Caco-2 (cell line): ENCODE data around the gene ARHGEF40. TPM values are rescaled to one million over a fixed set of nuclear protein-coding genes. Genes with fewer than 3 reads are reported as not detected.

Experiments used
- BruUV-seq: library from RNA; stranded (reverse); fragments of 400-500 nt; replicated peaks from 2 replicates; lab custom pipeline; 2021; lab: Mats Ljungman, UMichigan
- CTCF ChIA-PET: fragments of 300-600 bp; sonication (Branson Sonifier 250); formaldehyde crosslinking; loops from one replicate; lab custom pipeline; 2022; ENCODE audit warnings: antibody characterized with exemption; lab: Charles Lee
- POLR2A ChIA-PET: fragments of 300-600 bp; sonication (Branson Sonifier 250); formaldehyde crosslinking; loops from one replicate; lab custom pipeline; 2022; ENCODE audit warnings: antibody characterized with exemption; lab: Charles Lee
- DNase-seq, 2 experiments: peaks; one replicate each; pipeline versions ENCODE4 v3.0.0 to v3.0.0-alpha.2; 2020 to 2022
- H3K27me3 ChIP-seq: replicated peaks from 2 replicates; pipeline ENCODE4 v1.6.0; 2011; ENCODE audit warnings: low read length; ENCODE audit not compliant: control insufficient read depth, insufficient read depth
- H3K36me3 ChIP-seq: 2 replicates; pipeline ENCODE4 v1.5.1; 2011; ENCODE audit warnings: low read length; ENCODE audit not compliant: control insufficient read depth, insufficient read depth
- H3K4me1 ChIP-seq: fragments of 250-450 bp; sonication (Bioruptor Pico); 2 replicates; pipeline ENCODE4 v1.5.1; 2020; ENCODE audit warnings: mild to moderate bottlenecking
- H3K4me3 ChIP-seq: 2 replicates; pipeline ENCODE4 v1.5.1; 2011; ENCODE audit warnings: low read depth, mild to moderate bottlenecking, control low read depth, low read length
- H3K9me3 ChIP-seq: fragments of 250-450 bp; sonication (Bioruptor Pico); 2 replicates; pipeline ENCODE4 v1.5.1; 2020; ENCODE audit warnings: mild to moderate bottlenecking, moderate library complexity
- H3K27ac Mint-ChIP-seq: one replicate; pipeline ENCODE4 v1.8.0; 2022; ENCODE audit warnings: mixed read lengths; ENCODE audit not compliant: unreplicated experiment
- H3K27me3 Mint-ChIP-seq: one replicate; pipeline ENCODE4 v1.8.0; 2022; ENCODE audit warnings: mixed read lengths; ENCODE audit not compliant: insufficient read depth, unreplicated experiment
- H3K36me3 Mint-ChIP-seq: one replicate; pipeline ENCODE4 v1.8.0; 2022; ENCODE audit warnings: mild to moderate bottlenecking, mixed read lengths; ENCODE audit not compliant: insufficient read depth, unreplicated experiment
- H3K4me1 Mint-ChIP-seq: one replicate; pipeline ENCODE4 v1.8.0; 2022; ENCODE audit warnings: low read depth, mixed read lengths; ENCODE audit not compliant: unreplicated experiment
- H3K4me3 Mint-ChIP-seq: one replicate; pipeline ENCODE4 v1.8.0; 2022; ENCODE audit warnings: mild to moderate bottlenecking, moderate library complexity, mixed read lengths; ENCODE audit not compliant: unreplicated experiment
- H3K9me3 Mint-ChIP-seq: one replicate; pipeline ENCODE4 v1.8.0; 2022; ENCODE audit warnings: mixed read lengths; ENCODE audit not compliant: unreplicated experiment
- intact Hi-C: fragments of 100-400 bp; cut with micrococcal nuclease; formaldehyde crosslinking; loops from one replicate; pipeline ENCODE4 v1.10.0; 2022; ENCODE audit not compliant: unreplicated experiment
- total RNA-seq: library from RNA; stranded (reverse); gene quantifications from 2 replicates; pipeline ENCODE4 v1.2.3, GENCODE V29; 2022
- TF ChIP-seq, protein P1 (sequence below), 2 experiments: fragments of 200-600 bp in 1 of 2; IDR thresholded peaks; 1 replicate in 1 of 2; 2 replicates in 1 of 2; pipeline versions ENCODE4 v1.5.1 to v1.8.0; 2011 to 2022; ENCODE audit warnings: antibody characterized with exemption in 1 of 2, control low read depth in 1 of 2, inconsistent platforms in 1 of 2, low read depth in 1 of 2, low read length in 1 of 2, mild to moderate bottlenecking in 1 of 2, moderate library complexity in 1 of 2; ENCODE audit not compliant: insufficient read depth in 1 of 2, severe bottlenecking in 1 of 2, unreplicated experiment in 1 of 2

Gene ARHGEF40
- total RNA-seq, 1 experiment from 2014 or later = 7.1 TPM

DNA sequence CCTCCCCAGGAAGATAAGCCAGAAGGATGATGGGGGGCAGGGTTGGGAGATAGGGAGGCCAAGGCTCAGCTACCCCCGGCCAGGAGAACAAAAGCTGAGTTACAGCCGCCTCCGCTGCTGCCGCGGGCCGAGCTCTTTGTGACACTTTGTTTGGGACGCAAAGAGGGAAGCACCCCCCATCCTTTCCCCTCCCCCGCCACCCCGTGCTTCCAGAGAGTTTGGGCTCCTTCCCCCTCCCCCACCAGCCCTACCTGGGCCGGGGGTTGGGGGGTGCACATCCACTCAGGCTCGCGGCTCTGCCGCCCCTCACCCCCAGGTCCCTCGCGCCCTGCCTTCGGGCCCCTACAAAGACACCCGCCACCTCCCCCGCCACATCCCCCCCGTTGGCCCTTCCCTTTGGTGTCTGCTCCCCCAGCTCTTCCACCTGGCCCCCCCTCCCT is 27.6 kb downstream of the ARHGEF40 start:
- Histone ChIP-seq H3K36me3 (no peaks in the 10 kb centered on the region), H3K4me3 (peak overlapping the region; percentile 39), H3K4me1 (peaks cover 25% of the 10 kb centered on the region), H3K27me3 (no peaks in the 10 kb centered on the region), H3K9me3 (no peaks in the 10 kb centered on the region)
- Mint-ChIP-seq H3K27ac (peak overlapping the region; percentile 30), H3K27me3 (no peaks in the 10 kb centered on the region), H3K4me1 (peaks cover 40% of the 10 kb centered on the region), H3K9me3 (no peaks in the 10 kb centered on the region), H3K4me3 (peak overlapping the region; percentile 65), H3K36me3 (peaks cover 23% of the 10 kb centered on the region)
- intact Hi-C loops = no loop called here
- DNase-seq = no peak
- no TSS peak for BruUV-seq
- CTCF ChIA-PET = interaction anchor here (0.6 to 3.1 kb wide), 7 partner anchors 9 to 1729 kb away, joined by 3 to 19 read pairs (median 3); partner anchors contain the start of gene ARHGEF40
- TF ChIP-seq, protein P1, sequence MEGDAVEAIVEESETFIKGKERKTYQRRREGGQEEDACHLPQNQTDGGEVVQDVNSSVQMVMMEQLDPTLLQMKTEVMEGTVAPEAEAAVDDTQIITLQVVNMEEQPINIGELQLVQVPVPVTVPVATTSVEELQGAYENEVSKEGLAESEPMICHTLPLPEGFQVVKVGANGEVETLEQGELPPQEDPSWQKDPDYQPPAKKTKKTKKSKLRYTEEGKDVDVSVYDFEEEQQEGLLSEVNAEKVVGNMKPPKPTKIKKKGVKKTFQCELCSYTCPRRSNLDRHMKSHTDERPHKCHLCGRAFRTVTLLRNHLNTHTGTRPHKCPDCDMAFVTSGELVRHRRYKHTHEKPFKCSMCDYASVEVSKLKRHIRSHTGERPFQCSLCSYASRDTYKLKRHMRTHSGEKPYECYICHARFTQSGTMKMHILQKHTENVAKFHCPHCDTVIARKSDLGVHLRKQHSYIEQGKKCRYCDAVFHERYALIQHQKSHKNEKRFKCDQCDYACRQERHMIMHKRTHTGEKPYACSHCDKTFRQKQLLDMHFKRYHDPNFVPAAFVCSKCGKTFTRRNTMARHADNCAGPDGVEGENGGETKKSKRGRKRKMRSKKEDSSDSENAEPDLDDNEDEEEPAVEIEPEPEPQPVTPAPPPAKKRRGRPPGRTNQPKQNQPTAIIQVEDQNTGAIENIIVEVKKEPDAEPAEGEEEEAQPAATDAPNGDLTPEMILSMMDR (IDR thresholded peaks at IDR 0.05; ENCODE audit: insufficient read depth in 1 of 2, low read depth in 1 of 2, low read length in 1 of 2, severe bottlenecking in 1 of 2, unreplicated experiment in 1 of 2) = no peak
- POLR2A ChIA-PET = no interaction called here

DNA sequence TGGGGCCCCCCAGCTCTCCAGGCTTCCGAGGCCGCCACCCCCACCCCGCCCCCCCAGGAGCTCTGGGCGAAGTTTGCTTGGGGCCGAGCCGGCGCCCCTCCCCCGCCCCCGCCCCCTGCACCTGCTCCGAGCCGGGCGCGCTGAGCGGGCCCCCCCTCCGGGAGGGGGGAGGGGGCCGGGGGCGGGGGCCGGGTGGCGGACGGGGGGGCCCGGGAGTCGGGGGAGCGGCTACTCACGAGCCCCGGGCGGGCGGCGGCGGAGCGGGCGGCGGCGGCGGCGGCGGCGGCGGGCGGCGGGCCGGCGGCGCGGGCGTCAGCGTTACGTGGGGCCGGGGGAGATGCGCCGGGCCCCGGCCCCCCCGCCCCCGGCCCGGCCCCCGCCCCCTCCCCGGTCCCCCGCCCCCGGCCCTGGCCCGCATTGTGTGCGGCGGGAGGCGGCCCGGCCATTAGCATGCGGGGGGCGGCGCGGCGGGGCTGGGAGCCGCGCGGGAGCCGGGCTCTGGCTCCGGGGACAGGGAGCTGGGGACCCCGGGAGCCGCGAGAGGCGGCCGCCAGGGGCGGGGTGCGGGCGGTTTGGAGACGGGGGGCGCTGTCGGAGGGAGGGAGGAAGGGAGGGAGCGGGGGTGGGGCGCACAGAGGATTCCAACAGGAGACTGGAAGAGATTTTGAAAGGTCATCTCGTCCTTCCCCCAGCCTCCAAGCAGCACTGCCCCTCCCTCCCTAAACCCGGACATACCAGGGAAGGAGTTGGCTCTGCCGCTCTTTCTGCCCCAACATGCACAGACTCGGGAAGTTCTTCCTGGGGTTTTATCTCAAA is 28.2 kb downstream of the ARHGEF40 start, which contains the start of gene ZNF219:
ZNF219 (minus strand) TSS at position 580 of the 816 bp plus-strand sequence. CDS start 5,064 bp downstream, outside the sequence.
- TF ChIP-seq, protein P1 (IDR thresholded peaks at IDR 0.05; ENCODE audit: insufficient read depth in 1 of 2, low read depth in 1 of 2, low read length in 1 of 2, severe bottlenecking in 1 of 2, unreplicated experiment in 1 of 2) = no peak
- Histone ChIP-seq H3K4me3 (peak within 1 kb of the TSS; percentile 60), H3K4me1 (peaks cover 29% of the 10 kb centered on the region), H3K36me3 (no peaks in the 10 kb centered on the region), H3K27me3 (no peaks in the 10 kb centered on the region), H3K9me3 (no peaks in the 10 kb centered on the region)
- Mint-ChIP-seq H3K27ac (peak within 1 kb of the TSS; percentile 38), H3K9me3 (no peaks in the 10 kb centered on the region), H3K27me3 (no peaks in the 10 kb centered on the region), H3K4me1 (peaks cover 45% of the 10 kb centered on the region), H3K36me3 (peaks cover 18% of the 10 kb centered on the region), H3K4me3 (peak within 1 kb of the TSS; percentile 81)
- DNase-seq = peak; percentile 70 to 81
- ChIA-PET CTCF (interaction anchor here (0.6 to 3.1 kb wide), 4 partner anchors 27 to 1729 kb away, joined by 3 to 19 read pairs (median 6); partner anchors contain the start of gene ARHGEF40), POLR2A (no interaction called here)
- no TSS peak for BruUV-seq
- intact Hi-C loops = no loop called here

DNA sequence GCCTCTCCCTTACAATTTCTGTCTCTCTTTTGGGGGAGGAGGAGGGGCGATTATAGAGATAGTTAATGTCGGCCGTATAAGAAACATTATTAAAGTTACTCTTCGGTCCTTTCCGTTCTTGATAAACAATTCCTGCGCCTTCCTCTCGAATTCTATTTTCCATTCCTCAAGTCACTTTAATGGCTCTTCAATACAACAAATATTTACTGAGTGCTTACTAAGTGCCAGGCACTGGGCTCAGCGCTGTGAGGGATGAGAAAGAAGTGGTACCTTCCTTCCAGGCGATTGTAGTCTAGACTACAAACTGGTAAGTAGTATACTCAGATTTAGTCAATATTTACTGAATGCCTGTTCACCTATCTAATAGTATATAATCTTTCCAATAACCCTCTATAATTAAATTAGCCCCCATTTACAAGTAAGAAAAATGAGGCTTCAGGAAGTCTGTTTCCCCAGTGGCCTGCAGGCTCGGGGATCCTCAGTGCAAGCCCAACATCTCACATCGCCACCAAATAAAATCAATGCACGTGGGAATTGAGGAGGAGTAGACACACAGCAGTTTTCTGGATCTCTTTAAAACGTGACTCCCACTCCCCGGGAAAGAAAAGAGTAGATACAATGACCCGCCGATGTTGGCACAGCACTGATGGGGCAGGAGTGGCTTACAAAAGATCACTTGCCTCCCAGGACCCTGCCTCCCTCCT is 28.9 kb downstream of the ARHGEF40 start:
- Histone ChIP-seq H3K27me3 (no peaks in the 10 kb centered on the region), H3K4me1 (peaks cover 29% of the 10 kb centered on the region), H3K9me3 (no peaks in the 10 kb centered on the region), H3K36me3 (no peaks in the 10 kb centered on the region), H3K4me3 (peak overlapping the region; percentile 60)
- TF ChIP-seq, protein P1 (IDR thresholded peaks at IDR 0.05; ENCODE audit: insufficient read depth in 1 of 2, low read depth in 1 of 2, low read length in 1 of 2, severe bottlenecking in 1 of 2, unreplicated experiment in 1 of 2) = no peak
- ChIA-PET CTCF (interaction anchor here (0.6 to 1.3 kb wide), 2 partner anchors 27 to 29 kb away, joined by 4 read pairs; partner anchors contain the start of gene ARHGEF40), POLR2A (no interaction called here)
- H3K27ac Mint-ChIP-seq = peak overlapping the region; percentile 38
- intact Hi-C loops = no loop called here
- DNase-seq = no peak
- H3K27me3 Mint-ChIP-seq = no peaks in the 10 kb centered on the region
- H3K4me3 Mint-ChIP-seq = peak overlapping the region; percentile 81
- H3K4me1 Mint-ChIP-seq = peaks cover 45% of the 10 kb centered on the region
- H3K9me3 Mint-ChIP-seq = no peaks in the 10 kb centered on the region
- BruUV-seq = TSS peak; percentile 94
- peaks cover 21% of the 10 kb centered on the region for H3K36me3 Mint-ChIP-seq
